Prostate gland (tissue), 2 donors: ENCODE results near the gene DST. TPM values are rescaled to one million over a fixed set of nuclear protein-coding genes. Genes with fewer than 3 reads are reported as not detected.

Experiments
- DNase-seq: peaks from one replicate; pipeline ENCODE4 v3.0.0-alpha.2; 2019; ENCODE audit warnings: low spot score
- H3K27ac ChIP-seq, 2 donors: fragments of 200-600 bp; sonication (generic); 2 replicates each; pipeline ENCODE4 v1.5.1; 2017 to 2019
- H3K27me3 ChIP-seq: fragments of 200-600 bp; sonication (generic); replicated peaks from 2 replicates; pipeline ENCODE4 v1.5.1; 2019; ENCODE audit not compliant: insufficient read depth
- H3K36me3 ChIP-seq, 2 donors: fragments of 200-600 bp; sonication (generic); 1 replicate in 1 of 2; 2 replicates in 1 of 2; pipeline versions ENCODE4 v1.5.1 to v1.8.1; 2017 to 2019
- H3K4me1 ChIP-seq: fragments of 200-600 bp; sonication (generic); replicated peaks from 2 replicates; pipeline ENCODE4 v1.5.1; 2019
- H3K4me3 ChIP-seq, 2 donors: fragments of 200-600 bp; sonication (generic); 2 replicates each; pipeline ENCODE4 v1.5.1; 2017 to 2019
- H3K9me3 ChIP-seq: fragments of 200-600 bp; sonication (generic); 2 replicates; pipeline ENCODE4 v1.5.1; 2017
- POLR2A ChIP-seq: fragments of 450-650 bp; IDR thresholded peaks from one replicate; pipeline ENCODE4 v1.6.1; 2016; ENCODE audit warnings: antibody characterized with exemption, mild to moderate bottlenecking
- POLR2AphosphoS5 ChIP-seq: sonication (generic); formaldehyde crosslinking; IDR thresholded peaks from one replicate; pipeline ENCODE4 v1.6.1; 2017; ENCODE audit warnings: antibody characterized with exemption
- WGBS: methylation state at CpG from one replicate; pipeline ENCODE4 v1.1.5; 2018; 5-methylcytosine and 5-hydroxymethylcytosine counted together
- intact Hi-C: fragments of 100-400 bp; cut with DNase I; formaldehyde crosslinking; loops from one replicate; pipeline ENCODE4 v1.14.2; 2022
- total RNA-seq, 2 donors: library from RNA; depleted of rRNA; stranded (reverse); fragments of >200 nt; gene quantifications; one replicate each; pipeline ENCODE4 v1.1.0, GENCODE V29; 2016
- TF ChIP-seq, protein P1 (sequence below), 4 experiments: fragments of 200-600 bp in 2 of 4; fragments of 450-650 bp in 2 of 4; sonication (generic) in 2 of 4; IDR thresholded peaks; 1 replicate in 3 of 4; 2 replicates in 1 of 4; pipeline ENCODE4 v1.5.1; 2016 to 2019; ENCODE audit warnings: antibody characterized with exemption in 4 of 4, mild to moderate bottlenecking in 2 of 4, moderate library complexity in 2 of 4

DST gene
- total RNA-seq, 2 donors from 2014 or later: 131 to 242 TPM

- intact Hi-C loops: no loop called here
- Histone ChIP-seq H3K27ac (no peak overlapping the region), H3K4me1 (peaks cover 5% of the 10 kb centered on the region), H3K4me3 (no peak overlapping the region), H3K36me3 (no peaks in the 10 kb centered on the region), H3K9me3 (no peaks in the 10 kb centered on the region), H3K27me3 (no peaks in the 10 kb centered on the region)
- TF ChIP-seq POLR2A (no peak), POLR2AphosphoS5 (peak; percentile 15)
- WGBS: 61% methylated on average over 4 of the region's 4 CpGs
- no peak for DNase-seq
Observed at GRCh38 chr6:56640374-56640773, 2.3 kb downstream of the DST start.

GRCh38 chr6:56638760-56639159 is 3.9 kb downstream of the DST start:
- Histone ChIP-seq H3K9me3 (no peaks in the 10 kb centered on the region), H3K27ac (no peak overlapping the region), H3K27me3 (no peaks in the 10 kb centered on the region), H3K4me3 (no peak overlapping the region), H3K4me1 (peaks cover 5% of the 10 kb centered on the region), H3K36me3 (no peaks in the 10 kb centered on the region)
- TF ChIP-seq, protein P1, sequence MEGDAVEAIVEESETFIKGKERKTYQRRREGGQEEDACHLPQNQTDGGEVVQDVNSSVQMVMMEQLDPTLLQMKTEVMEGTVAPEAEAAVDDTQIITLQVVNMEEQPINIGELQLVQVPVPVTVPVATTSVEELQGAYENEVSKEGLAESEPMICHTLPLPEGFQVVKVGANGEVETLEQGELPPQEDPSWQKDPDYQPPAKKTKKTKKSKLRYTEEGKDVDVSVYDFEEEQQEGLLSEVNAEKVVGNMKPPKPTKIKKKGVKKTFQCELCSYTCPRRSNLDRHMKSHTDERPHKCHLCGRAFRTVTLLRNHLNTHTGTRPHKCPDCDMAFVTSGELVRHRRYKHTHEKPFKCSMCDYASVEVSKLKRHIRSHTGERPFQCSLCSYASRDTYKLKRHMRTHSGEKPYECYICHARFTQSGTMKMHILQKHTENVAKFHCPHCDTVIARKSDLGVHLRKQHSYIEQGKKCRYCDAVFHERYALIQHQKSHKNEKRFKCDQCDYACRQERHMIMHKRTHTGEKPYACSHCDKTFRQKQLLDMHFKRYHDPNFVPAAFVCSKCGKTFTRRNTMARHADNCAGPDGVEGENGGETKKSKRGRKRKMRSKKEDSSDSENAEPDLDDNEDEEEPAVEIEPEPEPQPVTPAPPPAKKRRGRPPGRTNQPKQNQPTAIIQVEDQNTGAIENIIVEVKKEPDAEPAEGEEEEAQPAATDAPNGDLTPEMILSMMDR (IDR thresholded peaks at IDR 0.05): no peak
- no peak for TF ChIP-seq POLR2AphosphoS5
- intact Hi-C loops: loop anchor here (1.0 to 5.0 kb wide), 2 partner anchors 59 to 214 kb away; no protein-coding TSS in a partner anchor
- no peak for DNase-seq

- WGBS: 1% methylated on average over 2 of the region's 2 CpGs
- peak; percentile 37 for DNase-seq
- TF ChIP-seq POLR2AphosphoS5 (no peak), POLR2A (no peak)
- TF ChIP-seq, protein P1 (IDR thresholded peaks at IDR 0.05): peak; percentile 19 to 77 (median 74)
- no peaks in the 10 kb centered on the region for H3K9me3 ChIP-seq
- no peak overlapping the region for H3K4me3 ChIP-seq
- H3K4me1 ChIP-seq: no peaks in the 10 kb centered on the region
- intact Hi-C loops: loop anchor here (5.0 kb wide), 1 partner anchor 215 kb away; no protein-coding TSS in a partner anchor
- no peak overlapping the region for H3K27ac ChIP-seq
- H3K36me3 ChIP-seq: no peaks in the 10 kb centered on the region
- no peaks in the 10 kb centered on the region for H3K27me3 ChIP-seq
Observed at GRCh38 chr6:56637640-56638039, 5.0 kb downstream of the DST start.

DNA sequence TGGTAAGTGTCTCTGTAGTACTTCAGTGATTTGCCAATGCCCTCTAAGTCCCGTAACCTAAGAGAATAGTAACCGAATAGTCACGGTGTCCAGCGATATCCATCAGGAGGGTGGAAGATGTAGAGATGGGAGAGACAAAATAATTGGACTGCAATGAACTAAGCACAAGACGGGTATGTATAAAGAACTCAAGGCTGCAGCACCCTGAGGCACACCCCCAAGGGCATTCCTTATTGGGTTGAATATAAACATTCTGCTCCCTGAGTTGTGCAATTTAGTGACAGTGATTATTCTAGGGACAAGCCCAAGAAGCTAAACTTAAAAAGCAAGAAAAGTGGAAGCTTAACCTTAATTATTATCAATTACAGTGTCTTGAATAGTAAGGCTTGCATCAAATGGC is 14.6 kb downstream of the DST start:
- no peaks in the 10 kb centered on the region for H3K9me3 ChIP-seq
- TF ChIP-seq POLR2A (no peak), POLR2AphosphoS5 (no peak)
- TF ChIP-seq, protein P1 (IDR thresholded peaks at IDR 0.05): no peak
- DNase-seq: no peak
- intact Hi-C loops: no loop called here
- 88% methylated on average over 5 of the region's 5 CpGs for WGBS
- H3K36me3 ChIP-seq: no peaks in the 10 kb centered on the region
- no peak overlapping the region for H3K27ac ChIP-seq
- no peaks in the 10 kb centered on the region for H3K4me1 ChIP-seq
- no peak overlapping the region for H3K4me3 ChIP-seq
- no peaks in the 10 kb centered on the region for H3K27me3 ChIP-seq

DNA sequence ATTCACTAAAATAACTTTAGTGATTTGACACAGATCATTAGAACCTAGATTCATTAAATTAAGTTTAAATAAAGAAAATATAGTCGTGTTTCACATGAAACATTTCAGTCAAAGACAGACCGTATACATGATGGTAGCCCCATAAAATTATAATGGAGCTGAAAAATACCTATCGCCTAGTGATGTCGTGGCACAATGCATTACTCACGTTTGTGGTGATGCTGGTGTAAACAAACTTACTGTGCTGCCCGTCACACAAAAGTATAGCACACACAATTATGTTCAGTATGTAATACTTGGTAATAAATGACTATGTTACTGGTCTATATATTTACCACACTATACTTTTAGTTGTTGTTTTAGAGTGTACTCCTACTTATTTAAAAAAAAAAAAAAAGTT is 17.3 kb downstream of the DST start:
- WGBS: 77% methylated on average over 6 of the region's 6 CpGs
- no peak for TF ChIP-seq POLR2A
- TF ChIP-seq, protein P1 (IDR thresholded peaks at IDR 0.05): no peak
- no peak for TF ChIP-seq POLR2AphosphoS5
- H3K36me3 ChIP-seq: no peaks in the 10 kb centered on the region
- H3K4me1 ChIP-seq: no peaks in the 10 kb centered on the region
- H3K27ac ChIP-seq: no peak overlapping the region
- intact Hi-C loops: no loop called here
- H3K4me3 ChIP-seq: no peak overlapping the region
- no peaks in the 10 kb centered on the region for H3K9me3 ChIP-seq
- no peak for DNase-seq
- no peaks in the 10 kb centered on the region for H3K27me3 ChIP-seq
